GM12878 (cell line): Measurements from ENCODE around the gene KCNN3. TPM values are rescaled to one million over a fixed set of nuclear protein-coding genes. Genes with fewer than 3 reads are reported as not detected.

ENCODE experiments used
- BACH1 ChIP-seq: fragments of 450-650 bp; IDR thresholded peaks from 2 replicates; pipeline ENCODE4 v1.6.1; 2017; ENCODE audit warnings: mild to moderate bottlenecking, borderline replicate concordance
- BRCA1 ChIP-seq: IDR thresholded peaks from 2 replicates; pipeline ENCODE4 v1.6.1; 2011; ENCODE audit warnings: low read depth, low read length, improper control_type of control experiment
- CBFB ChIP-seq: IDR thresholded peaks from 2 replicates; pipeline ENCODE4 v1.6.1; 2016; ENCODE audit warnings: antibody characterized with exemption, low read depth
- E2F4 ChIP-seq: IDR thresholded peaks from 2 replicates; pipeline ENCODE4 v1.6.1; 2012; ENCODE audit warnings: low read depth, low read length, improper control_type of control experiment
- FOXK2 ChIP-seq: fragments of 450-650 bp; IDR thresholded peaks from 2 replicates; pipeline ENCODE4 v1.6.1; 2017; ENCODE audit warnings: mild to moderate bottlenecking, moderate library complexity
- HDAC6 ChIP-seq: fragments of 200-600 bp; sonication (generic); IDR thresholded peaks from one replicate; pipeline ENCODE4 v1.8.0; 2017; ENCODE audit warnings: antibody characterized with exemption; ENCODE audit not compliant: unreplicated experiment
- IRF4 ChIP-seq: IDR thresholded peaks from 2 replicates; pipeline ENCODE4 v1.6.1; 2011; ENCODE audit warnings: low read depth, low read length
- JUNB ChIP-seq: IDR thresholded peaks from 2 replicates; pipeline ENCODE4 v1.6.1; 2016; ENCODE audit warnings: antibody characterized with exemption, mild to moderate bottlenecking
- JUND ChIP-seq: IDR thresholded peaks from 2 replicates; pipeline ENCODE4 v1.6.1; 2012; ENCODE audit warnings: low read depth, mild to moderate bottlenecking, low read length, improper control_type of control experiment, moderate library complexity
- KLF5 ChIP-seq: fragments of 450-650 bp; IDR thresholded peaks from 2 replicates; pipeline ENCODE4 v1.6.1; 2014; ENCODE audit warnings: mild to moderate bottlenecking; ENCODE audit not compliant: partially characterized antibody
- MLLT1 ChIP-seq: fragments of 450-650 bp; IDR thresholded peaks from 2 replicates; pipeline ENCODE4 v1.6.1; 2016; ENCODE audit warnings: mild to moderate bottlenecking
- MTA3 ChIP-seq: IDR thresholded peaks from 2 replicates; pipeline ENCODE4 v1.6.1; 2012; ENCODE audit warnings: low read length, inconsistent platforms, borderline replicate concordance
- MYB ChIP-seq: fragments of 150-350 bp; IDR thresholded peaks from 2 replicates; pipeline ENCODE4 v1.6.1; 2014; ENCODE audit warnings: mild to moderate bottlenecking, low read depth, low read length, borderline replicate concordance
- NFXL1 ChIP-seq: fragments of 450-650 bp; IDR thresholded peaks from 2 replicates; pipeline ENCODE4 v1.6.1; 2017; ENCODE audit warnings: antibody characterized with exemption, mild to moderate bottlenecking, borderline replicate concordance
- NFYA ChIP-seq: IDR thresholded peaks from 2 replicates; pipeline ENCODE4 v1.6.1; 2011; ENCODE audit warnings: low read depth, mild to moderate bottlenecking, low read length, improper control_type of control experiment, borderline replicate concordance
- PAX5 ChIP-seq: IDR thresholded peaks from 2 replicates; pipeline ENCODE4 v1.6.1; 2011; ENCODE audit warnings: low read depth, low read length, borderline replicate concordance
- POLR2A ChIP-seq: IDR thresholded peaks from 2 replicates; pipeline ENCODE4 v1.6.1; 2011; ENCODE audit warnings: low read depth, mild to moderate bottlenecking, low read length
- POLR2AphosphoS2 ChIP-seq: IDR thresholded peaks from 2 replicates; pipeline ENCODE4 v1.6.1; 2011; ENCODE audit warnings: low read depth, mild to moderate bottlenecking, low read length, improper control_type of control experiment, moderate library complexity
- SIX5 ChIP-seq: IDR thresholded peaks from 2 replicates; pipeline ENCODE4 v1.6.1; 2011; ENCODE audit warnings: mild to moderate bottlenecking, low read depth, low read length, moderate library complexity; ENCODE audit not compliant: severe bottlenecking
- SREBF2 ChIP-seq: IDR thresholded peaks from 2 replicates; pipeline ENCODE4 v1.6.1; 2012; ENCODE audit warnings: mild to moderate bottlenecking, low read length
- SRF ChIP-seq, 2 experiments: IDR thresholded peaks; 2 replicates each; pipeline ENCODE4 v1.6.1; 2011; ENCODE audit warnings: low read depth in 2 of 2, low read length in 2 of 2, mild to moderate bottlenecking in 1 of 2, moderate library complexity in 1 of 2
- SUZ12 ChIP-seq: fragments of 200-600 bp; sonication (generic); IDR thresholded peaks from one replicate; pipeline ENCODE4 v1.6.1; 2018; ENCODE audit warnings: antibody characterized with exemption, mild to moderate bottlenecking; ENCODE audit not compliant: unreplicated experiment
- TCF12 ChIP-seq: IDR thresholded peaks from 2 replicates; pipeline ENCODE4 v1.6.1; 2011; ENCODE audit warnings: low read depth, mild to moderate bottlenecking, low read length
- TCF7 ChIP-seq: IDR thresholded peaks from 2 replicates; pipeline ENCODE4 v1.6.1; 2014; ENCODE audit warnings: antibody characterized with exemption, borderline replicate concordance
- ZNF24 ChIP-seq: fragments of 450-650 bp; IDR thresholded peaks from 2 replicates; pipeline ENCODE4 v1.6.1; 2017; ENCODE audit warnings: antibody characterized with exemption, mild to moderate bottlenecking
- polyA plus RNA-seq, 11 experiments: library from polyadenylated mRNA; depleted of rRNA in 4 of 11; unstranded in 6 of 11; stranded (reverse) in 5 of 11; fragments of >200 nt; fragmentation: Nextera tagmentation in 4 of 11; fragmentation: Illumina TruSeq in 1 of 11; extraction: Ambion mirVana in 4 of 11; extraction: Trizol in 1 of 11; gene quantifications; 1 replicate in 1 of 11; 2 replicates in 10 of 11; pipeline versions ENCODE4 v1.2.1 to v1.2.3, GENCODE V29; 2011 to 2016; ENCODE audit warnings: inconsistent platforms in 2 of 11, missing spikeins in 2 of 11, low read depth in 1 of 11
- total RNA-seq, 4 experiments: library from RNA; depleted of rRNA in 3 of 4; stranded (reverse); fragments of >200 nt in 3 of 4; fragmentation: Illumina TruSeq in 1 of 4; extraction: Trizol in 1 of 4; gene quantifications; 2 replicates each; pipeline versions ENCODE4 v1.2.1 to v1.2.3, GENCODE V29; 2013 to 2021
- TF ChIP-seq, protein P1 (sequence below): fragments of 150-350 bp; IDR thresholded peaks from 2 replicates; pipeline ENCODE4 v1.6.1; 2014; ENCODE audit warnings: mild to moderate bottlenecking, low read depth, low read length
- TF ChIP-seq, protein P2 (sequence below): fragments of 450-650 bp; formaldehyde crosslinking; IDR thresholded peaks from 2 replicates; pipeline ENCODE4 v1.4.0; 2022; ENCODE audit warnings: mild to moderate bottlenecking, moderate library complexity

The KCNN3 gene
- total and polyA plus RNA-seq, 10 of the 15 experiments (the other 5 are each of a cell fraction or from before 2014, with no cell fraction given): 3.5 to 26.4 (median 14.9) TPM

DNA sequence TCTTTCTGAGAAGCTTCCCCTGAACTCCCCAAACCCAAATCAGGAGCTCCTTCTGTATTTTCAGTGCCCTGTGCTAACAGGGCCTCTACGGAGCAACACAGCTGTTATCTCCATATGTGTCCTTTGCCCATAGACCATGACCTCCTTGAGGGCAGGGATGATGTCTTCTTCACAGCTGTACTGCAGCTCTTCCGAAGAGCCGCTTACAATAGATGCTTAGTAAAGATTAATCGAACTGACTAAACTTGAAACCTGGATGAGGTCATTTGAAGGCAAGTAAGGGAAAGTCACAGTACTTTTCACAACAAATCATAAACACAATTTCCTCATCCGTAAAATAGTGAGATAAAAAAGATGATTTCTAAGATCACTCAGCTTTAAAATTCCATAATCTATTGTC lies 4.4 kb upstream of the KCNN3 start (continued):
- TF ChIP-seq MLLT1 (0 out of 2 replicates have a peak, but pooled peaks have one; percentile 27), PAX5 (peak; percentile 70), TCF12 (0 out of 2 replicates have a peak, but pooled peaks have one; percentile 56), SREBF2 (no peak), IRF4 (peak; percentile 26; the same call in 1 of the 2 replicates), POLR2AphosphoS2 (no peak), SRF (IDR thresholded peaks at IDR 0.05; ENCODE audit: low read depth in 2 of 2, low read length in 2 of 2) (no peak), JUND (0 out of 2 replicates have a peak, but pooled peaks have one; percentile 38), KLF5 (peak; percentile 29), POLR2A (no peak), ZNF24 (no peak), BRCA1 (no peak), SIX5 (no peak), CBFB (no peak), TCF7 (no peak), NFXL1 (no peak), E2F4 (no peak), NFYA (no peak), FOXK2 (no peak), BACH1 (no peak), HDAC6 (no peak), SUZ12 (no peak), MTA3 (no peak), MYB (no peak), JUNB (peak; percentile 92)
- TF ChIP-seq, protein P1, sequence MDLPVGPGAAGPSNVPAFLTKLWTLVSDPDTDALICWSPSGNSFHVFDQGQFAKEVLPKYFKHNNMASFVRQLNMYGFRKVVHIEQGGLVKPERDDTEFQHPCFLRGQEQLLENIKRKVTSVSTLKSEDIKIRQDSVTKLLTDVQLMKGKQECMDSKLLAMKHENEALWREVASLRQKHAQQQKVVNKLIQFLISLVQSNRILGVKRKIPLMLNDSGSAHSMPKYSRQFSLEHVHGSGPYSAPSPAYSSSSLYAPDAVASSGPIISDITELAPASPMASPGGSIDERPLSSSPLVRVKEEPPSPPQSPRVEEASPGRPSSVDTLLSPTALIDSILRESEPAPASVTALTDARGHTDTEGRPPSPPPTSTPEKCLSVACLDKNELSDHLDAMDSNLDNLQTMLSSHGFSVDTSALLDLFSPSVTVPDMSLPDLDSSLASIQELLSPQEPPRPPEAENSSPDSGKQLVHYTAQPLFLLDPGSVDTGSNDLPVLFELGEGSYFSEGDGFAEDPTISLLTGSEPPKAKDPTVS: no peak
- TF ChIP-seq, protein P2, sequence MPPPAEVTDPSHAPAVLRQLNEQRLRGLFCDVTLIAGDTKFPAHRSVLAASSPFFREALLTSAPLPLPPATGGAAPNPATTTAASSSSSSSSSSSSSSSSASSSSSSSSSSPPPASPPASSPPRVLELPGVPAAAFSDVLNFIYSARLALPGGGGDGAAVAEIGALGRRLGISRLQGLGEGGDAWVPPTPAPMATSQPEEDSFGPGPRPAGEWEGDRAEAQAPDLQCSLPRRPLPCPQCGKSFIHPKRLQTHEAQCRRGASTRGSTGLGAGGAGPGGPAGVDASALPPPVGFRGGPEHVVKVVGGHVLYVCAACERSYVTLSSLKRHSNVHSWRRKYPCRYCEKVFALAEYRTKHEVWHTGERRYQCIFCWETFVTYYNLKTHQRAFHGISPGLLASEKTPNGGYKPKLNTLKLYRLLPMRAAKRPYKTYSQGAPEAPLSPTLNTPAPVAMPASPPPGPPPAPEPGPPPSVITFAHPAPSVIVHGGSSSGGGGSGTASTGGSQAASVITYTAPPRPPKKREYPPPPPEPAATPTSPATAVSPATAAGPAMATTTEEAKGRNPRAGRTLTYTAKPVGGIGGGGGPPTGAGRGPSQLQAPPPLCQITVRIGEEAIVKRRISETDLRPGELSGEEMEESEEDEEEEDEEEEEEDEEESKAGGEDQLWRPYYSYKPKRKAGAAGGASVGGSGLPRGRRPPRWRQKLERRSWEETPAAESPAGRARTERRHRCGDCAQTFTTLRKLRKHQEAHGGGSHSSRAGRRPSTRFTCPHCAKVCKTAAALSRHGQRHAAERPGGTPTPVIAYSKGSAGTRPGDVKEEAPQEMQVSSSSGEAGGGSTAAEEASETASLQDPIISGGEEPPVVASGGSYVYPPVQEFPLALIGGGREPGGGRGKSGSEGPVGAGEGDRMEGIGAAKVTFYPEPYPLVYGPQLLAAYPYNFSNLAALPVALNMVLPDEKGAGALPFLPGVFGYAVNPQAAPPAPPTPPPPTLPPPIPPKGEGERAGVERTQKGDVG (CRISPR knock-in tag): no peak
